Activated gamma-delta T cell treated with anti-CD3 and anti-CD28 coated beads, Interleukin-2, amount 50 U/mL, for 16 hours (primary cell): ENCODE measurements around the gene QKI.
"Not testable (repeated sequence)": the region's sequence is repeated elsewhere in the genome, so short reads cannot be mapped to it uniquely, and the experiment has no call there.

Experiments
- DNase-seq: peaks from one replicate; pipeline ENCODE4 v3.0.0-alpha.2; 2020; ENCODE audit warnings: low read depth

QKI gene

DNA sequence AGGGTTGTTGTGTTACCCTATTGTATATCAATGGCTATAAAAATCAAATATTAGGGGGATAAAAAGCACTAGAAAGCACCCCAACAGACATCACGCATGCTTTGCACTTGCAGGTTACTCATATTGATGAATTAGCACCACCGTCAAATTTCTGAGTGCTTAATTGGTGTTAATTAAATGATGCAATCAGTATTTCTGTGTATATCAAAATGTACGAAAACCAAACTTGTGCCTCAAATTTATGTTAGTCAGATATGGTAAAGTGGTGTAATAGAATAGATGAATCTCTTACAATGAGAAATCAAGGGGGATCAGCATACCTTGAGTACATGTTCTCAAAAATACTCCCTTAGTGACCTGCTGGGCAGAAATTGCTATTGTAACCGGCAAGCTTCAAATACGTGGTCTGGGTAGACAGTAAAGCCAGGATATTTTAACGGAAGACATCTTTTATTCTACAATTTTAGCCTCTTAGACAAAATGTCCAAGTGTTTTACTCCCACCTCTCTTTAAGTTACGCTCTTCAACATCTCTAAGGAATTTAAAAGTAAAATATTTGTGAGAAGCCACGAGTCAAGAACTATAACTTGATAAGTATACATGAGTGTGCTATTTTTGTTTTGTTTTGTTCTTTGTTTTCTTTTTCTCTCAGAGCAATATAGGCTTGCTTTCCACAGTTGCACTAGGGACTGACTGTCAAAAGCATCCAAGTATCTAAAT is 166.0 kb downstream of the QKI start:
- DNase-seq = no peak

DNA sequence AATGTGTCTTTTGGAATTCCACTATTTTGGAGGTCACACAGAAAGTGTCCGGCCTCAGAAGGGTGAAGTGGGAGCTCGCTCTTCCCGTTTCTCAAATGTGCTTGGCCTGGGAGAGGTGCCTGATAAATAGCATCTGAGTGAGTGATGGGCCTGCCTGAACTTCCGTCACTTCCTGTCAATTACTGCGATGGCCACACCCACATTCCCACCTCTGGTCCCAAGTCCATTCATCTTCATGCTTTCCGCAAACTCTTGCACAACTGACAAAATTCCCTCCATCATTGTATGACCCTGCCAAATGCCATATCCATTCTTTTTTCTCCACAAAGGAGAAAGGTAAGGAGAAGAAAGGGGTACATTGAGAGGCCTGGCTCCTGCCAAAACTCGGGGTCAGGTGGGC is 169.0 kb downstream of the QKI start:
- DNase-seq = no peak

DNA sequence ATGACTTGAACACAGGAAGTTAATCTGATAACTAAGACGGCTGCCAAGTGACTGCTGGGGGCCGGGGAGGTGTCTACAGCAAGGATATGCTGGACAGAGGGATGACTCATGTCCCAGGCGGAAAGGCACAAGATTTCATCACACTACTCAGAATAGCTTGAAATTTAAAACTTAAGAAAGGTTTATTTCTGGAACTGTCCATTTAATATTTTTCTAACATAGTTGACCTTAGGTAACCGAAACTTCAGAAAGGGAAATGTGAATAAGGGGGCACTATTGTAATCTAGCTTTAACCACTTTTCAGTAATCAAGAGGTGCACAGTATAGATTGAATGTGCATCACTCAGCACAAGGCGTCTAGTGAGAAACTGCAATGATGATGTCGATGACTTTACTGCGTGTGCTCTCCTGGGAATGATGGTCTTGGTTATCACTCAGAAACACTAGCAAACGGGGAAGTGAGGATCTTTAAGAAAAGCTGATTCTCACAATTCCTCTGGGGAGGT is 171.5 kb downstream of the QKI start:
- DNase-seq = no peak

DNA sequence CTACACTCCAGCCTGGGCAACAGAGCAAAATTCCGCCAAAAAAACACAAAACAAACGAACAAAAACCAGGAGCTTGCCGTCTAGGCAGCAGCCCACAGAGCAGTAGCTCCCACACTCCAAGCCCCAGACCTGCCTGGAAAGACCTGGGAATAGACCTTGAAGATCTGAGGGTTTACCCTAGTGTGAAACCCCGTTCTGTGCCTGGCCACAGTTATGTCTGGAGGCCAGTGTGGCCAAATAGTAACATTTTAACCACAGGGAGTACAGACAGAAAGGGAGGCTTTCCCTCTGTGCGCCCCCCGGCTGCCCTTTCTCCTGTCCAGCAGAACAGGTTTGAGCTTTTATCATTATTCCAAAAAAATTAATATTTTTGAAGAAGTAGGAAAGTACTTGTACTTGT is 172.4 kb downstream of the QKI start:
- DNase-seq = no peak

DNA sequence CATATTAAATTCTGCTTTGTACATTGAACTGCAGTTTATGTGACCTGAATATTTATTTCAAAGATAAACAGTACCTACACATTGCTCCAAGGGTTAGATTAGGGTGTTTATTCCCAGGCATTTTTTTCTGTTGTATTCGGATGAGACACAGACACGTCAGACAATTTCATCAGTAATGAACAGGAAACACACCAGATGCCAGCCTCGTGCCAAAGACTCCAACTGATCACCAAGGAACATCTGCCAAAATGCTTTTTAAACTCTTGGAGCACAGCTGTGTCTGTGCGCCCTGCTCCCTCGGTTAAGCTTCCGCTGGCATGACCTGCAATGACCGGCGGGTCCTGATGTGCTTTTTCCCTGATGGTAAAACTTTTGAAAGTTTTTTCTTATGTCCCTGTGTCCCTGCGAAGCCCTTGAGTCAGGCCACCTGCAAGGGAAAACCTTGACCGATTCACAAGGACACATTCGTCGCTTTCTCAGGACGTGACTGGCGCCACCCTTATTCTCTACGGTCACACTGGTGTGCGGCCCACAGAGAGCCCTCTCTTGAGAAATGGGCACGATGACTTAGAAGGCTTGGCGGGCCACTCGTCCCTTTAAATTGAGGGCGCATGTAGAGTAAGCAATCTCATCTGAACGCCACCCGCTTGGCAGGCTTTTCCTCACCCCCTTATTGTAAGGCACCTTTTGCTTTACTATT is 173.9 kb downstream of the QKI start:
- no peak for DNase-seq

DNA sequence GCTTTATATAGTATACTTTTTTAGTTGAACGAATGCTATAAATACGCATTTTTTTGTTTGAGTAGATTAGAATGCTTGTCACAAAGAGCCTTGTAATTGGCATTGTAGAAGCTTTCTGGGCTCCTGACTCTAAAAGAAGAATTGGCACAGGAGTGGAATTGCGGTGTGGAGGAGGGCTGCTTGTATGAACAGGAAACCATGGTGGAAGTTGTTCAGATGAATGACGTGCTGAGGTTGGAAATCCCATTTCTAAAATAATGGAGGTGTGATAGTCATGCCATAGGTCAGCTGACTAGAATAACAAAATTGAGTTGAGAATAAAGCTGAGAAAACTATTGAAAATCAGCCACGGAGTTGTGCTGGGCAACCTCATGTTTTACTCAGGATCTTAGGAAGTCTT is 174.9 kb downstream of the QKI start:
- no peak for DNase-seq

DNA sequence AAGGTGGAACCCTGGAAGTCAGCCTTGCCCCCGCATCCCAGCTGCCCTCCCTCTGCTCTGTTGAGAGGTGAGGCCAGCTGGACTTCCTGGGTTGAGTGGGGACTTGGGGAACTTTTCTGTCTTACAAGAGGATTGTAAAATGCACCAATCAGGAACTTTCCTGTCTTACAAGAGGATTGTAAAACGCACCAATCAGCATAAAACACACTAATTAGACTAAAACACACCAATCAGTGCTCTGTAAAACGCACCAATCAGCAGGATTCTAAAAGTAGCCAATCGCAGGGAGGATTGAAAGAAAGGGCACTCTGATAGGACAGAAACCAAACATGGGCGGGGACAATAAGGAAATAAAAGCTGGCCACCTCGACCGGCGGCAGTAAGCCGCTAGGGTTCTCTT is 175.6 kb downstream of the QKI start:
- DNase-seq = not testable (repeated sequence)

DNA sequence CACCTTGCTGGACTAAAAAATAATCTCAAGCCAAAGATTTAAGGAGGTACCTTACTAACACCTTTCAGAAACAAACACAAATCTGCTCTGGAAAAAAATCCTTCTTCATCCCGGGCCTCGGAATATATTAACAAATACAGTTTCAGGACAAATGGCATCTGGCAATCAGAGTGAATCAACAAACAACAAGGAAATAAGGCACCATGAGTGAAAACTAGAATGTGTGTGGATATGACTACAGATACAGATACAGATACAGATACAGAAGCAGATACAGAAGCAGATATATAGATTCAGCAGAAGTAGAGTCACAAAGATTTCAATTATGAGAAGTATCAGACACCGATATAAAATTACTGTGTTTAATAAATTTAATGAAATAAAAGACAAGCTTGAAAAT is 178.4 kb downstream of the QKI start:
- DNase-seq = no peak

DNA sequence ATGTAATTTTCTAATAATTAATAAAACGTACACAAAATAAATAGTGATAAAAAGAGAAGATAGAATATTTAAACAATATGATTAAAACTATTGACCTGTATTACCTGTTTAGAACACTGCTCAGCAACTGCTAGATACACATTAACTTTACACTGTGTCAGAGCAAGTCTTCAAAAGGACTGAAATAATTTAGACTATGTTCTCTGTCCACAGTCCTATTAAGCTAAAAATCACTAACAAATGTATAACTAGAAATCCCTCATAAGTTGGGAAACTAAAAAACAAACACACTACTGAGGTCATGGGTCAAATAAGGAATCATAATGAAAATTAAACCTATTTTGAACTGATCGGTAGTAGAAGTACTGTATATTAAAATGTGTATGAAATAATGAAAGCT is 181.7 kb downstream of the QKI start:
- DNase-seq = no peak

DNA sequence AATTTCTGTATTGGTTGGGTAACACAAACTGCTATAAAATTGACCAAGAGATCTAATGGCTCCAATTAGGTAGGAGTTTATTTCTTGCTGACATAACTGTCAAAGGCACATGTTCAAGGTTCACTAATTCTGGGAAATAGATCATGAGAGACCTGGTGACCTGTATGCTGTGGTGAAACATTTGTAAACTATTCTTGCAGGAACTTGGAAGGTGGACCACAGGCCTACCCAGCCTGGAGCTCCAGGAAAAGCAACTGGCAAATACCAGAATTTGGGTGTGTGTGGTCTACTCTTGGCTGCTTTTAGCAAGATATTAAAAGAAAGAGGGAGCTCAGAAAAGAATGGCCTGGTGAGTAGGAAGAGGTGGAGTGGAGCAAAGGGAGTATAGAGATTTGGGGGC is 184.6 kb downstream of the QKI start:
- DNase-seq = no peak

DNA sequence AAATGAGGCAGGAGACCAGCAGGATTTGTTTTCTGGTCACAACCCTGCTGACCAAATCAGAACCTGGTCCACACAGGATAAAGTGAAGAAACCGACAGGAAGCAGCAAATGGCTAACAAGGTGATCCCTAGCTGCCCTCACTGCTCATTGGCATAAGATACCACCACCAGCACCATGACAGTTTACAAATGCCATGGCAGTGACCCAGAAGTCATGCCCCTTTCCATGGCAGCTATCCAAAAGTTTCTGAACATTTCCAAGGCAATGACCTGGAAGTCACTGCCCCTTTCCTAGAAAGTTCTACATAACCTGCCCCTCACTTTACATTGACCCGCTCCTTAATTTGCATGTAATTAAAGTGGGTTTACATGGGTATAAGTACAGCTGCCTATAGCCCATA is 185.2 kb downstream of the QKI start:
- DNase-seq = no peak

DNA sequence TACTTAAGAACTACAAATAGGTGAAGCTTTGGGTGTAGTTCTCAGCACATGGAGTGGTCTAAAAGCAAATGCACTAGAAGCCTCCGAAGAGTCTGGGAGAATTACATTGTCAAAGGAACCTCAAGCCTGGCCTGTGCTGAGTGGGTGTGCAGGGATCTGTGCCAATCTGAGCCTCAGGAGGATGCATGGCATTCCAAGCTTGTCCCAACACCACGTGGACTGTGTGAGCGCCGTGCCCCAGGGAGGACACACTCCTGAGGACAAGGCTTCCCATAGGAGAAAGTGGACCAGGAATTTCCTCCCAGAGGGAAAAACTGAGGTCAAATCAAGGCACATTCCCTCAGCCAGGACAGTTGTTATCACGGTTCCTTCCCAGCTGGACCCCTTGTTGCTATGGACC is 185.8 kb downstream of the QKI start:
- no peak for DNase-seq

DNA sequence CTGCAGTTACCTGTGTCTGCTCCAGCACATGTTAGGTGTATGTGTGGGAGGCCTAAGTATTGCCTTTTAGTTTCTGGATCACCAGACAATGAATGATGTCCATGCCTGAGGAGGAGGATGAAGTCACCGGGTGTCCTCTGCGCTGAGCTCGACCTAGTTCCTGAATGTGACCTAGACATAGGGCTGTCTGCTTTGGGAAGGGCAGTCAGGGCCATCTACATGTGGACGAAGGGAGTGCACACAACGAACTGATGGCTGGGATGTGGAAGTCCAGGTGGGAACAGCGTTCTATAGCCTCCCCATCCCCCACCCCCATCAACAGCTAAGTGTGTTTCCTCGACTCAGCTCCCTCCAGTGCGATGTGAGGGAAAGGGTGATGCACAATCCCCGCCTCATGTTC is 186.3 kb downstream of the QKI start:
- no peak for DNase-seq

DNA sequence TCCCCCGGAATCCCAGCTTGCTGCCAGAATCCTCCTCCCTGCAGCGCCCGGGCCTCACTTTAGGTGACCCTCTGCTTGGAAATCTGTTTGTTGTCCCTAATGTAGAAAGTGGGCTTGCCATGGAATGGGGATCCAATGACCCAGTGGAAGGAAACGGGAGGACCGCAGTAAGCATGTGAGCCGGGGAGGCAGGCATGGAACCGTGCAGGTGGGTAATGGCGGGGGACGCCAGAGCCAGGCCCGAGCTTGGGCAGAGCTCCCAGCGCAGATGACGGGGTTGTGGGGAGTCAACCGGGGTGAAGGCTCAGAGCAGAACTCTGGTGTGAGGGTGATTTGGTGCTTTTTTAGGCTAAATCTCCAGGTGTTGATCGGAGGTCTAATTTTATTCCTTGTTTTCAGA is 188.3 kb downstream of the QKI start:
- no peak for DNase-seq

DNA sequence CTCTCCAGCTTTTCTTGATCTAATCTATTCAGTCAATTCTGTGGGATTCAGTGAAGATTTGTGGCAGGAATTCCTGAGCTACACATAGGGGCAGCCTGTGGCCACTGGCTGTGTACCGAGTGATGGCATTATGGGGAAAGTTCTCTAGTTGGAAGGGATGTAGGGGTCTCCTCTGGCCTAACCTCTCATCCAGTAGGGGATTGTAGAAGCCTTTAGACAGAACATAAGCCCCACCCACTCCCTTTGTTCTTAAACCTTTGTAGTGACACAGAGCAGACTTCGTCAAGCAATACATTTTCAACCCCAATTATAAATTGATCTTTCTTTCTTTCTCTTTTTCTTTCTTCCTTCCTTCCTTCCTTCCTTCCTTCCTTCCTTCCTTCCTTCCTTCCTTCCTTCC is 188.9 kb downstream of the QKI start:
- no peak for DNase-seq

DNA sequence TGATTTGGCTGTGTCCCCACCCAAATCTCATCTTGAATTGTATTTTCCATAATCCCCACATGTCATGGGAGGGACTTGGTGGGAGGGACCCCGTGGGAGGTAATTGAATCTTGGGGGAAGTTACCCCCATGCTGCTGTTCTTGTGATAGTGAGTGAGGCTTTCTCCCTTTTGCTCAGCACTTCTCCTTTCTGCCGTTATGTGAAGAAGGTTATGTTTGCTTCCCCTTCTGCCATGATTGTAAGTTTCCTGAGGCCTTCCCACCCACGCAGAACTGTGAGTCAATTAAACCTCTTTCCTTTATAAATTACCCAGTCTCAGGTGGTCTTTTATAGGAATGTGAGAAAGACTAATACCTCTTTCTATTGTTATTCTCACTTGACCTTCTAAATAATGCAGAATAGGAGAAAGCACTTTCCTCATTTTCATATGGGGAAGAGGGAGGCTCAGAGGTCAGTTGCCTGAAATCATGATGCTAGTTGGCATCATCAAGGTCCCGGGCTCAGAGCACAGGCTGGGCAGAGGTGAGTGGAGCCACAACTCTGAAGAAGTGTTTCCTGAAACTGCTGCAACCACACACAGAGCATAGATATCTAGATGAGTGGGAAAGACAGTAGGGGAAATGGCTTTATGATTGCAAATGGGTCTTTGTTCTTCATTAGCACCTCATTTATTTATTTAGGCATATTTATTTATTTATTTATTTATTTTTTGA is 191.0 kb downstream of the QKI start:
- DNase-seq = no peak

DNA sequence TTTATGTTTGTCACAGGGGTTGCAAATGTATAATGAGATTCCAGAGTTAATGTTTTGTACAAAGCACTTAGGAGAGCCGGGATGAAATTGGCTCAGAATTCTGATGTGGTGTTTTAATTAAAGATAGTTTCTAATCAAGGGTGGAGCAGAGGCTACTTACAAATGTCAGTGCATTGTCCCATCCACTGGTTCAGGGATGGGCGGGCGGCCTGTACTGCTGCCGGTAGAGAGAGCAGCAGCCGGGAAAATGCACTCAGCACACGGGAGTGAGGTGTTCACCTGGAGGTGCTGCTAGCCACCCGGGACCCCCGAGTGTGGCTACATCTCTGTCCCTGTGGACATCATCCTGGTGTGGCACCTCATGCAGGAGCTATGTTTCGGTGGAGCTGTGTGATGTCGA is 193.3 kb downstream of the QKI start:
- DNase-seq = no peak

DNA sequence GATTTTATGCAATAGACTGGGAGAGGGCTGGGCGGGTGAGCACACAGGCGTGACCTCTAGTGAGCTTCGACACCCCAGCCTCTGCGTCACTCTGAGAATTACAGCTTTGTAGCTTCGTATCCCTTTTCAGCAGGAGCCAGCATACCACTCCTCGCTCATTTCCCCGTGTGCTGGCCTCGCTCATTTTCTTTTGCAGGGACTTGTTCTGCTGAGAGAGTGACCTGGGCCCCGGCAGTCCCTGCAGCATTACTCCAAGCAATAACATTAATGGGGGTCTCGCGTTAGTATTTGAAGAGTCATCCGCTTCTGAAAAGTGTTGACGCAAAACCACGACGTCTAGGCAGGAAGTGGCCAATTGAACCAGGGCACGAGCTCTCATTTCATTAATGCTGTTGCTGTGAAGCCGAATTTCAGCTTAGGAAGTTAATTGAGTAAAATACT is 193.7 kb downstream of the QKI start:
- DNase-seq = no peak

DNA sequence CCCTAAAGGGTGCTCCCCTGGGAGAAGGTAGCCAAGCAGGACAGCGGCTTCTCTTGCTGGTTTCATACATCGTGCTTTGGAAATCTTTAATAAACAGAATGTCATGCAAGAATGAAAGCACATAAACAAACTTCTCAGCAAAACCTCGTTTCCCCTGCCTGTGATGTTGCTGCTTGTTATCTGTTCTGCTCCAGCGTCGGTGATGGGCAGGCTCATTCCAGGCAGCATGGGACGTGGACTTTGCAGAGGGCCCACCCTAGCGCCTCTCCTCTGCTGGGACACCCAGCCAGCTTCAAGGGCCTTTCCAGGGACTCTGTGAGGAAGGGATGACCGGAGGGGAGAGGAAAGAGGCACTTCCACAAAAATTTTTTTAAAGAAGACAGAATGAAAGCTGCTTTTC is 197.7 kb downstream of the QKI start:
- no peak for DNase-seq

DNA sequence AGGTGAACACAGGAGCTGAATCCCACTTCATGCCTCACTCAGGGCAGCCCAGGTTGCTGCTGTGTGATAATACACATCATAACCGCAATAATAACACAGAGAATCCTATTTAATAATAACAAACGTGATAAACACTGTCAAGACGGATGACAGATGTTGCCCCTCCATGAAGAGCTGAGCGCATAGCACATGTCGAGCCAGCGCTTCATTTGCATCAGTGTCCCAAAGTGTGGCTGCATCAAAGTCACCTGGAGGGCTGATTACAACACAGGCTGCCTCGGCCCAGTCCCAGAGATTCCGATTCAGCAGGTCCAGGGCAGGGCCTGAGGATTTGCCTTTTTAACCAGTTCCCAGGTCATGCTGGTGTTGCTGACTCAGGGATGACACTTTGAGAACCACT is 198.5 kb downstream of the QKI start:
- DNase-seq = no peak

DNA sequence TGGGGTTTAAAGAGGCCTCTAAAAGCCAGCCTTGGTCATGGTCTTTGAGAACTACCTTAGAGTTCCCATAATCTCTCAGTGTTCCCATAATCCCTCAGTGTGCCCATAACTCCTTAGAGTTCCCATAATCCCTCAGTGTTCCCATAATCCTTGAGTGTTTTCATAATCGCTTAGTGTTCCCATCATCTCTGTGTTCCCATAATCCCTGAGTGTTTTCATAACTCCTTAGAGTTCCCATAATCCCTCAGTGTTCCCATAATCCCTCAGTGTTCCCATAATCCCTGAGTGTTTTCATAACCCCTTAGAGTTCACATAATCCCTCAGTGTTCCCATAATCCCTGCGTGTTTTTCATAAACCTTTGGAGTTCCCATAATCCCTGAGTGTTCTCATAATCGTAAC is 199.2 kb downstream of the QKI start:
- no peak for DNase-seq

DNA sequence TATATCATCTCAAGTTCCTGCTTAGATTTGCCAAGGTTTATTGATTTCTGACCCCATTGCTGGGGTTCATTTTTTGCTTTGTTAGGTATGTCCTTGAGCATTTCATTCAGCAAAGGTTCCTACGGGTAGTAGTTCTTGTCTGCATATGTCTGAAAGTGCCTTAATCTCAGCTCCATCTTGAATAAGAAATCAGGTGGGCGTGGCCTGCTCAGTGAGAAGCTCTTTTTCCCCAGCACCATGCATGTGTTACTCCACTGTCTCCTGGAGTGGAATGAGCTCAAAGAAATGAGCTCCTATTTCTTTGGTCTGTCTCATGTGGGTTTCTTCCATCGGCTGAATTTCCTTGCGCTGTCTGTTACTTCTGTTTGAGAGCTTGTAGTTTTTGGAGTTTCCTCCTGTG is 201.9 kb downstream of the QKI start:
- no peak for DNase-seq

DNA sequence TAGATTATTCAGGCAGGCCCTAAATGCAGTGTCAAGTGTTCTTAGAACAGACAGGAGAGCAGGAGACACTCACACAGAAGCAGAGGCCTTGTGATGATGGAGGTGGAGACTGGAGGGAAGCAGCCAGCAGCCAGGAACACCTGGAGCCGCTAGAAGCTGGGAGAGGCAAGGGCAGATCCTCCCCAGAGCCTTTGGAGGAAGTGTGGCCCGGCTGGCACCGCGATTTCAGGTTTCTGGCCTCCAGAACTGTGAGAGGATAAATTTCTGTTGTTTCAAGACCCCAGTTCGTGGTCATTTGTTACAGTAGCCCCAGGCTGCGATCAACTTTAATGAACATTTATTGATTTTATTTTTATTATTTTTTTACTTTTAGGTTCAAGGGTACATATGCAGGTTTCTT is 203.0 kb downstream of the QKI start:
- DNase-seq = no peak
